ENCODE data around the gene FOXJ2. TPM values are rescaled to one million over a fixed set of nuclear protein-coding genes. Genes with fewer than 3 reads are reported as not detected.
"Not testable (repeated sequence)": the region's sequence is repeated elsewhere in the genome, so short reads cannot be mapped to it uniquely, and the experiment has no call there.

Gene FOXJ2
- total RNA-seq, 1 experiment from 2014 or later: 13.4 TPM

- CTCF ChIA-PET: interaction anchor here (0.5 kb wide), 1 partner anchor 54 kb away, joined by 5 read pairs; no protein-coding TSS in a partner anchor
These were observed 48.9 kb downstream of the FOXJ2 start for GRCh38 chr12:8081251-8081920.

GRCh38 chr12:8082808-8083100 lies 50.2 kb downstream of the FOXJ2 start:
- CTCF ChIA-PET: no interaction called here
- no peaks in the 10 kb centered on the region for H3K9me3 Mint-ChIP-seq (ENCODE audit: low read depth, unreplicated experiment)
- H3K36me3 Mint-ChIP-seq (ENCODE audit: insufficient read depth, unreplicated experiment): peaks cover 22% of the 10 kb centered on the region
- TF ChIP-seq CTCF (IDR thresholded peaks at IDR 0.05; ENCODE audit: unreplicated experiment): no peak
- DNase-seq: no peak
- intact Hi-C loops (cut with micrococcal nuclease; ENCODE audit: unreplicated experiment): no loop called here
- no TSS peak for BruUV-seq (replicated peaks)
- no peaks in the 10 kb centered on the region for H3K27me3 Mint-ChIP-seq (ENCODE audit: unreplicated experiment)
- H3K4me3 Mint-ChIP-seq (ENCODE audit: low read depth, unreplicated experiment): peak overlapping the region; percentile 91
- peak overlapping the region; percentile 95 for H3K27ac Mint-ChIP-seq (ENCODE audit: unreplicated experiment)
- H3K4me1 Mint-ChIP-seq (ENCODE audit: low read depth, unreplicated experiment): peaks cover 28% of the 10 kb centered on the region

More at GRCh38 chr12:8081251-8081920, 48.9 kb downstream of the FOXJ2 start:
- DNase-seq: peak; percentile 6
- Mint-ChIP-seq H3K4me1 (ENCODE audit: low read depth, unreplicated experiment) (peaks cover 28% of the 10 kb centered on the region), H3K4me3 (ENCODE audit: low read depth, unreplicated experiment) (peak overlapping the region; percentile 91), H3K36me3 (ENCODE audit: insufficient read depth, unreplicated experiment) (peaks cover 22% of the 10 kb centered on the region), H3K9me3 (ENCODE audit: low read depth, unreplicated experiment) (no peaks in the 10 kb centered on the region), H3K27ac (ENCODE audit: unreplicated experiment) (peak overlapping the region; percentile 95), H3K27me3 (ENCODE audit: unreplicated experiment) (no peaks in the 10 kb centered on the region)
- BruUV-seq (replicated peaks): TSS peak; percentile 97
- intact Hi-C loops (cut with micrococcal nuclease; ENCODE audit: unreplicated experiment): no loop called here
- TF ChIP-seq CTCF (IDR thresholded peaks at IDR 0.05; ENCODE audit: unreplicated experiment): no peak

GRCh38 chr12:8084351-8084750 lies 51.8 kb downstream of the FOXJ2 start:
- CTCF ChIA-PET; DNase-seq; H3K27me3 Mint-ChIP-seq (ENCODE audit: unreplicated experiment); intact Hi-C loops (cut with micrococcal nuclease; ENCODE audit: unreplicated experiment); H3K9me3 Mint-ChIP-seq (ENCODE audit: low read depth, unreplicated experiment); BruUV-seq (replicated peaks): not testable (repeated sequence)
- H3K4me1 Mint-ChIP-seq (ENCODE audit: low read depth, unreplicated experiment): peaks cover 21% of the 10 kb centered on the region
- peak overlapping the region; percentile 20 for H3K4me3 Mint-ChIP-seq (ENCODE audit: low read depth, unreplicated experiment)
- H3K36me3 Mint-ChIP-seq (ENCODE audit: insufficient read depth, unreplicated experiment): peaks cover 22% of the 10 kb centered on the region
- peak overlapping the region; percentile 22 for H3K27ac Mint-ChIP-seq (ENCODE audit: unreplicated experiment)

GRCh38 chr12:8087666-8088065 lies 55.1 kb downstream of the FOXJ2 start:
- DNase-seq: no peak
- H3K27ac Mint-ChIP-seq (ENCODE audit: unreplicated experiment): no peak overlapping the region
- CTCF ChIA-PET: no interaction called here
- no TSS peak for BruUV-seq (replicated peaks)
- peaks cover 11% of the 10 kb centered on the region for H3K36me3 Mint-ChIP-seq (ENCODE audit: insufficient read depth, unreplicated experiment)
- H3K4me3 Mint-ChIP-seq (ENCODE audit: low read depth, unreplicated experiment): no peak overlapping the region
- no peaks in the 10 kb centered on the region for H3K9me3 Mint-ChIP-seq (ENCODE audit: low read depth, unreplicated experiment)
- no peaks in the 10 kb centered on the region for H3K27me3 Mint-ChIP-seq (ENCODE audit: unreplicated experiment)
- intact Hi-C loops (cut with micrococcal nuclease; ENCODE audit: unreplicated experiment): no loop called here
- no peak for TF ChIP-seq CTCF (IDR thresholded peaks at IDR 0.05; ENCODE audit: unreplicated experiment)
- peaks cover 11% of the 10 kb centered on the region for H3K4me1 Mint-ChIP-seq (ENCODE audit: low read depth, unreplicated experiment)

- DNase-seq: no peak
- TF ChIP-seq CTCF (IDR thresholded peaks at IDR 0.05; ENCODE audit: unreplicated experiment): no peak
- peaks cover 11% of the 10 kb centered on the region for H3K4me1 Mint-ChIP-seq (ENCODE audit: low read depth, unreplicated experiment)
- no peaks in the 10 kb centered on the region for H3K27me3 Mint-ChIP-seq (ENCODE audit: unreplicated experiment)
- H3K27ac Mint-ChIP-seq (ENCODE audit: unreplicated experiment): no peak overlapping the region
- CTCF ChIA-PET: interaction anchor here (0.6 kb wide), 1 partner anchor 1187 kb away, joined by 4 read pairs; no protein-coding TSS in a partner anchor
- peaks cover 14% of the 10 kb centered on the region for H3K36me3 Mint-ChIP-seq (ENCODE audit: insufficient read depth, unreplicated experiment)
- H3K9me3 Mint-ChIP-seq (ENCODE audit: low read depth, unreplicated experiment): no peaks in the 10 kb centered on the region
- intact Hi-C loops (cut with micrococcal nuclease; ENCODE audit: unreplicated experiment): no loop called here
- BruUV-seq (replicated peaks): no TSS peak
- no peak overlapping the region for H3K4me3 Mint-ChIP-seq (ENCODE audit: low read depth, unreplicated experiment)
These were observed 56.1 kb downstream of the FOXJ2 start for GRCh38 chr12:8088574-8088973.

GRCh38 chr12:8089277-8089676 lies 56.8 kb downstream of the FOXJ2 start:
- CTCF ChIA-PET; DNase-seq; H3K4me3 Mint-ChIP-seq (ENCODE audit: low read depth, unreplicated experiment); intact Hi-C loops (cut with micrococcal nuclease; ENCODE audit: unreplicated experiment); H3K4me1 Mint-ChIP-seq (ENCODE audit: low read depth, unreplicated experiment); H3K27ac Mint-ChIP-seq (ENCODE audit: unreplicated experiment); H3K27me3 Mint-ChIP-seq (ENCODE audit: unreplicated experiment); H3K9me3 Mint-ChIP-seq (ENCODE audit: low read depth, unreplicated experiment); BruUV-seq (replicated peaks): not testable (repeated sequence)
- peaks cover 14% of the 10 kb centered on the region for H3K36me3 Mint-ChIP-seq (ENCODE audit: insufficient read depth, unreplicated experiment)

Data from Calu3 (cell line).